Measurements from ENCODE around the gene ILF3. TPM values are rescaled to one million over a fixed set of nuclear protein-coding genes. Genes with fewer than 3 reads are reported as not detected.
"Not testable (repeated sequence)": the region's sequence is repeated elsewhere in the genome, so short reads cannot be mapped to it uniquely, and the experiment has no call there.

Gene ILF3
- polyA plus RNA-seq, 3 donors: 34.4 to 189 (median 48.1) TPM

GRCh38 chr19:10675214-10675613 lies 21.1 kb downstream of the ILF3 start:
- H2AFZ ChIP-seq (ENCODE audit: insufficient read depth, low read depth, low read length, poor library complexity, severe bottlenecking); DNase-seq; H3K4me2 ChIP-seq (replicated peaks; ENCODE audit: extremely low read depth, low read length, poor library complexity, severe bottlenecking); H3K9me3 Mint-ChIP-seq; H3K4me3 Mint-ChIP-seq; H3K4me3 ChIP-seq (replicated peaks in 1 of 3; ENCODE audit: low read depth in 2 of 3, low read length in 3 of 3); intact Hi-C loops (cut with micrococcal nuclease); H3K27ac ChIP-seq (ENCODE audit: low read depth in 1 of 2, low read length in 2 of 2); H3K27me3 ChIP-seq (ENCODE audit: control insufficient read depth in 2 of 2, insufficient read depth in 2 of 2, low read length in 2 of 2); H3K27me3 Mint-ChIP-seq (ENCODE audit: low read depth in 3 of 3); H3K9ac ChIP-seq (ENCODE audit: insufficient read depth, low read length, poor library complexity, severe bottlenecking); H3K9me3 ChIP-seq (replicated peaks in 1 of 2; ENCODE audit: control insufficient read depth in 1 of 2, insufficient read depth in 1 of 2, low read length in 2 of 2): not testable (repeated sequence)
- 100% methylated on average over 2 of the region's 8 CpGs for WGBS (ENCODE audit: insufficient coverage)
- Mint-ChIP-seq H3K27ac (peak overlapping the region in 2 of 7 donors; percentile 5 to 21), H3K4me1 (peaks cover 14% of the 10 kb centered on the region), H3K36me3 (peaks cover 73 to 94% of the 10 kb centered on the region in 2 donors)
- H4K20me1 ChIP-seq (ENCODE audit: insufficient read depth, low read length): peaks cover 85% of the 10 kb centered on the region
- peaks cover 75 to 89% of the 10 kb centered on the region in 2 donors for H3K36me3 ChIP-seq (replicated peaks in 1 of 2; ENCODE audit: control insufficient read depth in 1 of 2, insufficient read depth in 2 of 2, low read length in 2 of 2)
- peaks cover 76% of the 10 kb centered on the region for H3K79me2 ChIP-seq (ENCODE audit: insufficient read depth, low read length)
- H3K4me1 ChIP-seq (ENCODE audit: control insufficient read depth in 1 of 2, insufficient read depth in 2 of 2, low read length in 2 of 2): peaks cover 6 to 12% of the 10 kb centered on the region in 2 donors

DNA sequence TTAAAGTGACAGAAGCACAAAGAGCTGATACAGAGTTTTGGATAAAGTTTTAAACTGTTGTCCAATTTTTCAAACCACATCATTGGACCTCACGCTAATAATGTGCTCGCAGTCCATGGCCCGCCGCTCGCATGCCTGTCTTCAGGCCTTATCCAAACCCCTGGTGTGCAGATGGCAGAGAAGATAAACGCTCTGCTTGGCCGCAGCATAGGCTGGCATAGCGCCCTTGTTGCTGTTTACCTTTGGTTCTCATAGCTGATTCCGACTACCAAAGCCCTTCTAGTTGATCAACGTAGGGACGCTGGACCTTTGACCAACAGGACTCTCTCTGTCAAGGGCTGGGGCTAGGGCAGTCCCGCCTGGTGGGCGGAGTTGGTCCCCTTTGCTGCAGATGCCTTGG lies 23.6 kb downstream of the ILF3 start:
- peaks cover 81 to 100% of the 10 kb centered on the region in 2 donors for H3K36me3 Mint-ChIP-seq
- no peak overlapping the region for H3K27ac ChIP-seq (ENCODE audit: low read depth in 1 of 2, low read length in 2 of 2)
- H3K36me3 ChIP-seq (replicated peaks in 1 of 2; ENCODE audit: control insufficient read depth in 1 of 2, insufficient read depth in 2 of 2, low read length in 2 of 2): peaks cover 82 to 95% of the 10 kb centered on the region in 2 donors
- H3K4me1 Mint-ChIP-seq: peaks cover under 1% of the 10 kb centered on the region
- no peaks in the 10 kb centered on the region for H3K9me3 ChIP-seq (replicated peaks in 1 of 2; ENCODE audit: control insufficient read depth in 1 of 2, insufficient read depth in 1 of 2, low read length in 2 of 2)
- H3K27ac Mint-ChIP-seq: no peak overlapping the region
- H3K4me1 ChIP-seq (ENCODE audit: control insufficient read depth in 1 of 2, insufficient read depth in 2 of 2, low read length in 2 of 2): peaks cover 0 to under 1% of the 10 kb centered on the region in 2 donors
- DNase-seq: no peak
- WGBS (ENCODE audit: insufficient coverage): 100% methylated on average over 8 of the region's 13 CpGs
- peaks cover 73% of the 10 kb centered on the region for H4K20me1 ChIP-seq (ENCODE audit: insufficient read depth, low read length)
- H3K9ac ChIP-seq (ENCODE audit: insufficient read depth, low read length, poor library complexity, severe bottlenecking): no peak overlapping the region
- no peaks in the 10 kb centered on the region for H3K27me3 ChIP-seq (ENCODE audit: control insufficient read depth in 2 of 2, insufficient read depth in 2 of 2, low read length in 2 of 2)
- H3K9me3 Mint-ChIP-seq: no peaks in the 10 kb centered on the region
- no peak overlapping the region for H2AFZ ChIP-seq (ENCODE audit: insufficient read depth, low read depth, low read length, poor library complexity, severe bottlenecking)
- no peak overlapping the region for H3K4me3 Mint-ChIP-seq
- no peak overlapping the region for H3K4me2 ChIP-seq (replicated peaks; ENCODE audit: extremely low read depth, low read length, poor library complexity, severe bottlenecking)
- peaks cover 54% of the 10 kb centered on the region for H3K79me2 ChIP-seq (ENCODE audit: insufficient read depth, low read length)
- no peak overlapping the region for H3K4me3 ChIP-seq (replicated peaks in 1 of 3; ENCODE audit: low read depth in 2 of 3, low read length in 3 of 3)
- no peak for TF ChIP-seq CTCF (IDR thresholded peaks at IDR 0.05)
- H3K27me3 Mint-ChIP-seq (ENCODE audit: low read depth in 3 of 3): no peaks in the 10 kb centered on the region
- intact Hi-C loops (cut with micrococcal nuclease): no loop called here
